Stimulated activated CD8-positive, alpha-beta memory T cell treated with anti-CD3 and anti-CD28 coated beads, Interleukin-2, amount 100 ng/mL, for 48 hours (primary cell): ENCODE measurements around the gene MYO7B.
"Not testable (repeated sequence)": the region's sequence is repeated elsewhere in the genome, so short reads cannot be mapped to it uniquely, and the experiment has no call there.

Experiments
- DNase-seq, 2 donors: peaks; one replicate each; pipeline ENCODE4 v3.0.0-alpha.2; 2020; ENCODE audit warnings: low read depth in 2 of 2

Gene MYO7B

GRCh38 chr2:127551221-127551930, 15.9 kb downstream of the MYO7B start:
- no peak for DNase-seq

- DNase-seq: no peak
Observed at GRCh38 chr2:127552336-127552735, 16.9 kb downstream of the MYO7B start.

GRCh38 chr2:127552846-127553245, 17.4 kb downstream of the MYO7B start:
- no peak for DNase-seq

GRCh38 chr2:127558911-127559310, 23.4 kb downstream of the MYO7B start:
- DNase-seq: no peak

GRCh38 chr2:127559454-127559853, 24.0 kb downstream of the MYO7B start:
- DNase-seq: no peak

- DNase-seq: no peak
Observed at GRCh38 chr2:127560201-127560930, 24.9 kb downstream of the MYO7B start.

GRCh38 chr2:127560931-127561280, 25.4 kb downstream of the MYO7B start:
- no peak for DNase-seq

- no peak for DNase-seq
Observed at GRCh38 chr2:127561371-127561770, 25.9 kb downstream of the MYO7B start.

- no peak for DNase-seq
Observed at GRCh38 chr2:127562936-127563335, 27.5 kb downstream of the MYO7B start.

- DNase-seq: no peak
Observed at GRCh38 chr2:127563458-127564428, 28.3 kb downstream of the MYO7B start.

- DNase-seq: no peak
Observed at GRCh38 chr2:127564429-127565260, 29.2 kb downstream of the MYO7B start.

- DNase-seq: no peak
Observed at GRCh38 chr2:127565261-127566138, 30.0 kb downstream of the MYO7B start.

- no peak for DNase-seq
Observed at GRCh38 chr2:127566139-127566417, 30.6 kb downstream of the MYO7B start.

- no peak for DNase-seq
Observed at GRCh38 chr2:127566576-127566975, 31.1 kb downstream of the MYO7B start.

- no peak for DNase-seq
Observed at GRCh38 chr2:127567351-127567854, 31.9 kb downstream of the MYO7B start.

GRCh38 chr2:127568128-127568527, 32.6 kb downstream of the MYO7B start:
- DNase-seq: no peak

- no peak for DNase-seq
Observed at GRCh38 chr2:127569666-127570065, 34.2 kb downstream of the MYO7B start.

GRCh38 chr2:127570282-127571250, 35.1 kb downstream of the MYO7B start:
- no peak for DNase-seq

- DNase-seq: not testable (repeated sequence)
Observed at GRCh38 chr2:127572352-127572751, 36.9 kb downstream of the MYO7B start.
